ENCODE data around the gene SRPX. TPM values are rescaled to one million over a fixed set of nuclear protein-coding genes. Genes with fewer than 3 reads are reported as not detected.

SRPX gene
- polyA plus RNA-seq, 2 of the 4 experiments (the other 2 are of a cell fraction): 1.8 to 3.8 TPM

- ChIA-PET CTCF (interaction anchor here (0.8 to 1.1 kb wide), 2 partner anchors 14 to 79 kb away, joined by 3 read pairs; no protein-coding TSS in a partner anchor), POLR2A (no interaction called here)
- H3K27ac ChIP-seq: no peak overlapping the region
- no peaks in the 10 kb centered on the region for H3K9me3 ChIP-seq
- DNase-seq (ENCODE audit: low read depth in 1 of 2, low spot score in 1 of 2) (no peak), FAIRE-seq (no peak), ATAC-seq (no peak)
- H3K4me2 ChIP-seq: no peak overlapping the region
- 70% methylated on average over 7 of the region's 11 CpGs for WGBS (ENCODE audit: missing lambda C conversion rate)
- H3K4me1 ChIP-seq: peaks cover 4% of the 10 kb centered on the region; the same call in 1 of the 3 replicates
- TF ChIP-seq ZNF302 (CRISPR knock-in tag; IDR thresholded peaks at IDR 0.05) (no peak), RAD21 (conservative IDR thresholded peaks at IDR 0.05 in 1 of 2, IDR thresholded peaks at IDR 0.05 in 1 of 2) (no peak), PHF8 (IDR thresholded peaks at IDR 0.05; ENCODE audit: borderline replicate concordance, low read depth) (no peak), BHLHE40 (IDR thresholded peaks at IDR 0.05; ENCODE audit: low read depth, low read length) (no peak), BCL3 (IDR thresholded peaks at IDR 0.05) (no peak), ZC3H11A (IDR thresholded peaks at IDR 0.05) (no peak), ZSCAN20 (CRISPR knock-in tag; IDR thresholded peaks at IDR 0.05) (no peak), MYC (IDR thresholded peaks at IDR 0.05; ENCODE audit: borderline replicate concordance, low read length) (no peak), CTCF (IDR thresholded peaks at IDR 0.05) (no peak), USF2 (IDR thresholded peaks at IDR 0.05) (no peak)
- H3K4me3 ChIP-seq: no peak overlapping the region
Measured at GRCh38 chrX:38214551-38215531, 5.8 kb downstream of the SRPX start.

- POLR2A ChIA-PET: no interaction called here
- CTCF ChIA-PET: no interaction called here
- DNase-seq (ENCODE audit: low read depth in 1 of 2, low spot score in 1 of 2) (no peak), FAIRE-seq (no peak), ATAC-seq (no peak)
- 43% methylated on average over 1 of the region's 1 CpG for WGBS (ENCODE audit: missing lambda C conversion rate)
- Histone ChIP-seq H3K4me1 (no peaks in the 10 kb centered on the region), H3K27ac (no peak overlapping the region), H3K4me2 (no peak overlapping the region), H3K9me3 (no peaks in the 10 kb centered on the region), H3K4me3 (no peak overlapping the region)
- TF ChIP-seq ZFP36 (IDR thresholded peaks at IDR 0.05; ENCODE audit: borderline replicate concordance, partially characterized antibody) (no peak), RAD21 (conservative IDR thresholded peaks at IDR 0.05 in 1 of 2, IDR thresholded peaks at IDR 0.05 in 1 of 2) (no peak)
Measured at GRCh38 chrX:38214044-38214443, 6.6 kb downstream of the SRPX start.

GRCh38 chrX:38211891-38212635 is 8.6 kb downstream of the SRPX start:
- POLR2A ChIA-PET: no interaction called here
- CTCF ChIA-PET: interaction anchor here (1.2 kb wide), 1 partner anchor 8 kb away, joined by 4 read pairs; no protein-coding TSS in a partner anchor
- Histone ChIP-seq H3K9me3 (no peaks in the 10 kb centered on the region), H3K27ac (no peak overlapping the region), H3K4me2 (no peak overlapping the region), H3K4me1 (no peaks in the 10 kb centered on the region), H3K4me3 (no peak overlapping the region)
- ATAC-seq (no peak), DNase-seq (ENCODE audit: low read depth in 1 of 2, low spot score in 1 of 2) (no peak), FAIRE-seq (no peak)
- TF ChIP-seq NR3C1 (IDR thresholded peaks at IDR 0.05) (no peak), RFX5 (IDR thresholded peaks at IDR 0.05) (no peak), HDAC2 (IDR thresholded peaks at IDR 0.05) (no peak), MAZ (IDR thresholded peaks at IDR 0.05; ENCODE audit: borderline replicate concordance, low read depth, low read length) (no peak), POLR2A (IDR thresholded peaks at IDR 0.05; ENCODE audit: low read length) (no peak), SREBF2 (IDR thresholded peaks at IDR 0.05) (no peak), TFCP2L1 (CRISPR knock-in tag; IDR thresholded peaks at IDR 0.05) (no peak), E2F6 (IDR thresholded peaks at IDR 0.05; ENCODE audit: borderline replicate concordance, low read depth) (no peak), CBX8 (IDR thresholded peaks at IDR 0.05) (no peak), EHMT2 (IDR thresholded peaks at IDR 0.05; ENCODE audit: low read depth) (no peak), EP300 (IDR thresholded peaks at IDR 0.05) (no peak)
- WGBS (ENCODE audit: missing lambda C conversion rate): 43% methylated on average over 4 of the region's 4 CpGs

All from A549 (cell line).